GM18870 (cell line): Measurements from ENCODE around the gene FAM114A2.

Experiments
- ATAC-seq: cut with Tn5 transposase; IDR thresholded peaks from one replicate; pipeline ENCODE4 v1.9.1; 2021; ENCODE audit warnings: moderate library complexity; ENCODE audit not compliant: unreplicated experiment

Gene FAM114A2

DNA sequence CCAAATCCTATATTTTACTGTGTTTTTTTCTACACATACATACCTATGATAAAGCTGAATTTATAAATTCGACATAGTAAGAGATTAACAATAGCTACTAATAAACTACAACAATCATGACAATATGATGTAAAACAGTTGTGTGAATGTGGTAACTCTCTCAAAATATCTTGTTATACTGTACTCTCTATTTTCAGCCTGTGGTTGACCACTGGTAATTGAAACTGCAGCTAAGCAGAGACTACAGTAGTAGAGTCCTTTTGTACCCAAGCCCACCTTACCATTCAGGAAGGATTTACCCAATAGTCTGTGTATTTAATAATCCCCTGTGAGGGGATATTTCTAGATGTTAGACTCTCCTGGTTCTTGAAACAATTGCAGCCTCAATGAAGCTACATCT, 86.7 kb downstream of the FAM114A2 start:
- ATAC-seq = no peak

DNA sequence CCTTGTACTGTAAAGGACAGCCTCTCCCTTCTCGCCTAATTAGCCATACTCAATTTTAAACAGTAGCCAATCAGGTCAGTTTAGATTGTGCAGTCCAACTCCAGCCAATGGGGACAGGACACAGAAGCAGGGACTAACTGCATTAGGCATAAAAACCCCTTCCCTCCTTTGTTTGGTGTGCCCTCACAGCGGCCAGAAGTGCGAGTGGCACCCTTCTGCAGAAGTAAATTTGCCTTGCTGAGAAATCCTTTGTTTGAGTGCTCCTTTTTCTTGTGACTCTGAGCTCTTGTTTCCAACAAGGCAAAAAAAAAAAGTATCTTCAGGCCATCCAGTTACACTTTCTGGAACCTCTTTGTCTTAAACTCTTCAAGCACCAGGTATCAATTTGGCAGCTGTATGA, 97.4 kb downstream of the FAM114A2 start:
- ATAC-seq = no peak
